Measurements from ENCODE around the gene IQCC.

The IQCC gene

GRCh38 chr1:32204943-32205361 lies 519 bp upstream of the IQCC start:
- Histone ChIP-seq H3K9me3 (ENCODE audit: control insufficient read depth in 2 of 2, low read length in 2 of 2) (no peaks in the 10 kb centered on the region), H3K27me3 (ENCODE audit: control insufficient read depth in 1 of 2, insufficient read depth in 2 of 2, low read length in 2 of 2) (no peaks in the 10 kb centered on the region), H3K4me3 (ENCODE audit: low read length in 2 of 2) (peak overlapping the region; percentile 84 to 86), H3K4me1 (ENCODE audit: control insufficient read depth, insufficient read depth, low read length) (peaks cover 37% of the 10 kb centered on the region), H3K36me3 (ENCODE audit: control insufficient read depth in 2 of 2, insufficient read depth in 2 of 2, low read length in 2 of 2) (peaks cover 0 to 3% of the 10 kb centered on the region in 2 donors), H3K27ac (ENCODE audit: low read length) (no peak overlapping the region), H3K9ac (ENCODE audit: low read length in 2 of 2) (peak overlapping the region; percentile 90 to 92)

- Histone ChIP-seq H3K4me1 (ENCODE audit: control insufficient read depth, insufficient read depth, low read length) (peaks cover 22% of the 10 kb centered on the region), H3K36me3 (ENCODE audit: control insufficient read depth in 2 of 2, insufficient read depth in 2 of 2, low read length in 2 of 2) (peaks cover 0 to 6% of the 10 kb centered on the region in 2 donors), H3K27ac (ENCODE audit: low read length) (no peak overlapping the region), H3K9ac (ENCODE audit: low read length in 2 of 2) (no peak overlapping the region), H3K27me3 (ENCODE audit: control insufficient read depth in 1 of 2, insufficient read depth in 2 of 2, low read length in 2 of 2) (no peaks in the 10 kb centered on the region), H3K4me3 (ENCODE audit: low read length in 2 of 2) (no peak overlapping the region), H3K9me3 (ENCODE audit: control insufficient read depth in 2 of 2, low read length in 2 of 2) (no peaks in the 10 kb centered on the region)
These were observed 3.0 kb downstream of the IQCC start for GRCh38 chr1:32208469-32208868.

GRCh38 chr1:32208891-32209328 lies 3.4 kb downstream of the IQCC start, which contains the start of gene DCDC2B:
Gene DCDC2B, plus strand, starts transcription at chr1:32209089. Its CDS starts 5 bp downstream, at chr1:32209094.
- Histone ChIP-seq H3K27ac (ENCODE audit: low read length) (no peak within 1 kb of the TSS), H3K9ac (ENCODE audit: low read length in 2 of 2) (no peak within 1 kb of the TSS), H3K9me3 (ENCODE audit: control insufficient read depth in 2 of 2, low read length in 2 of 2) (no peaks in the 10 kb centered on the region), H3K4me3 (ENCODE audit: low read length in 2 of 2) (no peak within 1 kb of the TSS), H3K4me1 (ENCODE audit: control insufficient read depth, insufficient read depth, low read length) (peaks cover 22% of the 10 kb centered on the region), H3K27me3 (ENCODE audit: control insufficient read depth in 1 of 2, insufficient read depth in 2 of 2, low read length in 2 of 2) (no peaks in the 10 kb centered on the region), H3K36me3 (ENCODE audit: control insufficient read depth in 2 of 2, insufficient read depth in 2 of 2, low read length in 2 of 2) (peaks cover 0 to 5% of the 10 kb centered on the region in 2 donors)

GRCh38 chr1:32215629-32216480 lies 10.4 kb downstream of the IQCC start:
- no peaks in the 10 kb centered on the region for H3K9me3 ChIP-seq (ENCODE audit: control insufficient read depth in 2 of 2, low read length in 2 of 2)
- H3K4me3 ChIP-seq (ENCODE audit: low read length in 2 of 2): no peak overlapping the region
- H3K4me1 ChIP-seq (ENCODE audit: control insufficient read depth, insufficient read depth, low read length): peaks cover 7% of the 10 kb centered on the region
- peaks cover 24 to 38% of the 10 kb centered on the region in 2 donors for H3K36me3 ChIP-seq (ENCODE audit: control insufficient read depth in 2 of 2, insufficient read depth in 2 of 2, low read length in 2 of 2)
- no peaks in the 10 kb centered on the region for H3K27me3 ChIP-seq (ENCODE audit: control insufficient read depth in 1 of 2, insufficient read depth in 2 of 2, low read length in 2 of 2)
- H3K9ac ChIP-seq (ENCODE audit: low read length in 2 of 2): no peak overlapping the region
- H3K27ac ChIP-seq (ENCODE audit: low read length): no peak overlapping the region

GRCh38 chr1:32216566-32216965 lies 11.1 kb downstream of the IQCC start:
- H3K4me3 ChIP-seq (ENCODE audit: low read length in 2 of 2): no peak overlapping the region
- H3K36me3 ChIP-seq (ENCODE audit: control insufficient read depth in 2 of 2, insufficient read depth in 2 of 2, low read length in 2 of 2): peaks cover 24 to 38% of the 10 kb centered on the region in 2 donors
- H3K27ac ChIP-seq (ENCODE audit: low read length): no peak overlapping the region
- peaks cover 14% of the 10 kb centered on the region for H3K4me1 ChIP-seq (ENCODE audit: control insufficient read depth, insufficient read depth, low read length)
- no peak overlapping the region for H3K9ac ChIP-seq (ENCODE audit: low read length in 2 of 2)
- no peaks in the 10 kb centered on the region for H3K9me3 ChIP-seq (ENCODE audit: control insufficient read depth in 2 of 2, low read length in 2 of 2)
- no peaks in the 10 kb centered on the region for H3K27me3 ChIP-seq (ENCODE audit: control insufficient read depth in 1 of 2, insufficient read depth in 2 of 2, low read length in 2 of 2)

GRCh38 chr1:32219022-32219421 lies 13.6 kb downstream of the IQCC start:
- peaks cover 24 to 37% of the 10 kb centered on the region in 2 donors for H3K36me3 ChIP-seq (ENCODE audit: control insufficient read depth in 2 of 2, insufficient read depth in 2 of 2, low read length in 2 of 2)
- peaks cover 30% of the 10 kb centered on the region for H3K4me1 ChIP-seq (ENCODE audit: control insufficient read depth, insufficient read depth, low read length)
- H3K9ac ChIP-seq (ENCODE audit: low read length in 2 of 2): no peak overlapping the region

GRCh38 chr1:32220746-32221580 lies 15.5 kb downstream of the IQCC start:
- no peaks in the 10 kb centered on the region for H3K9me3 ChIP-seq (ENCODE audit: control insufficient read depth in 2 of 2, low read length in 2 of 2)
- H3K4me1 ChIP-seq (ENCODE audit: control insufficient read depth, insufficient read depth, low read length): peaks cover 30% of the 10 kb centered on the region
- H3K4me3 ChIP-seq (ENCODE audit: low read length in 2 of 2): peak overlapping the region; percentile 85 to 97
- no peaks in the 10 kb centered on the region for H3K27me3 ChIP-seq (ENCODE audit: control insufficient read depth in 1 of 2, insufficient read depth in 2 of 2, low read length in 2 of 2)
- peak overlapping the region; percentile 5 to 95 for H3K9ac ChIP-seq (ENCODE audit: low read length in 2 of 2)
- peaks cover 23 to 31% of the 10 kb centered on the region in 2 donors for H3K36me3 ChIP-seq (ENCODE audit: control insufficient read depth in 2 of 2, insufficient read depth in 2 of 2, low read length in 2 of 2)
- H3K27ac ChIP-seq (ENCODE audit: low read length): no peak overlapping the region

More at GRCh38 chr1:32219022-32219421, 13.6 kb downstream of the IQCC start:
- no peak overlapping the region for H3K4me3 ChIP-seq (ENCODE audit: low read length in 2 of 2)
- H3K9me3 ChIP-seq (ENCODE audit: control insufficient read depth in 2 of 2, low read length in 2 of 2): no peaks in the 10 kb centered on the region
- H3K27me3 ChIP-seq (ENCODE audit: control insufficient read depth in 1 of 2, insufficient read depth in 2 of 2, low read length in 2 of 2): no peaks in the 10 kb centered on the region
- H3K27ac ChIP-seq (ENCODE audit: low read length): no peak overlapping the region

- H3K27me3 ChIP-seq (ENCODE audit: control insufficient read depth in 1 of 2, insufficient read depth in 2 of 2, low read length in 2 of 2): no peaks in the 10 kb centered on the region
- peak overlapping the region; percentile 85 to 97 for H3K4me3 ChIP-seq (ENCODE audit: low read length in 2 of 2)
- no peaks in the 10 kb centered on the region for H3K9me3 ChIP-seq (ENCODE audit: control insufficient read depth in 2 of 2, low read length in 2 of 2)
- H3K4me1 ChIP-seq (ENCODE audit: control insufficient read depth, insufficient read depth, low read length): peaks cover 30% of the 10 kb centered on the region
- H3K27ac ChIP-seq (ENCODE audit: low read length): peak overlapping the region; percentile 94
- H3K9ac ChIP-seq (ENCODE audit: low read length in 2 of 2): peak overlapping the region; percentile 95 to 100
- H3K36me3 ChIP-seq (ENCODE audit: control insufficient read depth in 2 of 2, insufficient read depth in 2 of 2, low read length in 2 of 2): peaks cover 21 to 29% of the 10 kb centered on the region in 2 donors
These were observed 16.1 kb downstream of the IQCC start for GRCh38 chr1:32221581-32221979.

- Histone ChIP-seq H3K36me3 (ENCODE audit: control insufficient read depth in 2 of 2, insufficient read depth in 2 of 2, low read length in 2 of 2) (peaks cover 15 to 25% of the 10 kb centered on the region in 2 donors), H3K27me3 (ENCODE audit: control insufficient read depth in 1 of 2, insufficient read depth in 2 of 2, low read length in 2 of 2) (no peaks in the 10 kb centered on the region)
These were observed 16.7 kb downstream of the IQCC start, which contains the start of the genes EIF3I and TMEM234 for GRCh38 chr1:32221980-32222755. Gene EIF3I, plus strand, starts transcription at chr1:32222407. Its CDS starts 35 bp downstream, at chr1:32222442. Gene TMEM234, minus strand, starts transcription at chr1:32222353. Its CDS starts 31 bp downstream, at chr1:32222322.

GRCh38 chr1:32223683-32224082 lies 18.2 kb downstream of the IQCC start:
- H3K27ac ChIP-seq (ENCODE audit: low read length): no peak overlapping the region
- H3K4me3 ChIP-seq (ENCODE audit: low read length in 2 of 2): peak overlapping the region in 1 of 2 donors; percentile 97
- H3K4me1 ChIP-seq (ENCODE audit: control insufficient read depth, insufficient read depth, low read length): peaks cover 30% of the 10 kb centered on the region
- H3K27me3 ChIP-seq (ENCODE audit: control insufficient read depth in 1 of 2, insufficient read depth in 2 of 2, low read length in 2 of 2): no peaks in the 10 kb centered on the region
- peak overlapping the region; percentile 8 to 42 for H3K9ac ChIP-seq (ENCODE audit: low read length in 2 of 2)
- H3K36me3 ChIP-seq (ENCODE audit: control insufficient read depth in 2 of 2, insufficient read depth in 2 of 2, low read length in 2 of 2): peaks cover 26 to 32% of the 10 kb centered on the region in 2 donors
- H3K9me3 ChIP-seq (ENCODE audit: control insufficient read depth in 2 of 2, low read length in 2 of 2): no peaks in the 10 kb centered on the region

More at GRCh38 chr1:32221980-32222755, 16.7 kb downstream of the IQCC start, which contains the start of the genes EIF3I and TMEM234:
- Histone ChIP-seq H3K4me3 (ENCODE audit: low read length in 2 of 2) (peak within 1 kb of the TSS; percentile 85 to 97), H3K27ac (ENCODE audit: low read length) (peak within 1 kb of the TSS; percentile 94), H3K9ac (ENCODE audit: low read length in 2 of 2) (peak within 1 kb of the TSS; percentile 95 to 100), H3K4me1 (ENCODE audit: control insufficient read depth, insufficient read depth, low read length) (peaks cover 30% of the 10 kb centered on the region), H3K9me3 (ENCODE audit: control insufficient read depth in 2 of 2, low read length in 2 of 2) (no peaks in the 10 kb centered on the region)

Data from stomach smooth muscle (tissue), 2 donors.